ENCODE results near the gene SECTM1.

The SECTM1 gene

DNA sequence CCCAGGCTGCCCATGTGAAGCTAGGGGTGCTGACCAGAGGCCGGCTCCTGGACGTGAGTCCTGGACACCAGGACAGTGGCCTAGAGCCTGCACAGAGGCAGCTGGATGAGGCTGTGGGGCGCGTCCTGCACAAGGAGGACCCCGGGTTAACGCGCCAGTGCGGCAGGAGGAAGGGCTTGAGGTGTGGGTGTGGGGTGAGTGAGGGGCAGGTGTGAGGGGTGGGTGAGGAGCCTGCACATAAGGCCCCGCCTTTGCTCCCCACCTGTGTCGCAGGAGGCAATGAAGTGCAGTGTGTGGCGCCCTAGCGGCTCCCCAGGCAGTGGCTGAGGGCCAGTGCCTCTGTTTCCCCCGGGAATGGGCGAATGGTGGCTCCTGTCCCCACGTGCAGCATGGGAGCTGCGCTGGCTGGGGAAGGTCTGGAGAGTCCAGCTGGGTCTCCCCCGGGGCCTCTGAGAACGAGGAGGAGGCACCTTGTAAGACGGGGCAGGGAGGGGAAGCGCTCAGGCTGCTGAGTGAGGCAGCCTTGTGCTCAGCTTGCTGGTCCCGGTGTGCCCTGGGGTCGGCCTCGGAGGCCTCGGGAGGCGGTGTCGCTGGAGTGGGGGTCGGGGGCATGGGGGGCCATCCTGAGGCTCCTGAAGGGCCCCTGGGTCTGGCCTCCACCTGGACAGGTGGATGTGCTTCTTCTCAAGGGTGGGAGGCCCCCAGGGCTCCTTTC, 19.4 kb downstream of the SECTM1 start:
- DNase-seq: no peak

DNA sequence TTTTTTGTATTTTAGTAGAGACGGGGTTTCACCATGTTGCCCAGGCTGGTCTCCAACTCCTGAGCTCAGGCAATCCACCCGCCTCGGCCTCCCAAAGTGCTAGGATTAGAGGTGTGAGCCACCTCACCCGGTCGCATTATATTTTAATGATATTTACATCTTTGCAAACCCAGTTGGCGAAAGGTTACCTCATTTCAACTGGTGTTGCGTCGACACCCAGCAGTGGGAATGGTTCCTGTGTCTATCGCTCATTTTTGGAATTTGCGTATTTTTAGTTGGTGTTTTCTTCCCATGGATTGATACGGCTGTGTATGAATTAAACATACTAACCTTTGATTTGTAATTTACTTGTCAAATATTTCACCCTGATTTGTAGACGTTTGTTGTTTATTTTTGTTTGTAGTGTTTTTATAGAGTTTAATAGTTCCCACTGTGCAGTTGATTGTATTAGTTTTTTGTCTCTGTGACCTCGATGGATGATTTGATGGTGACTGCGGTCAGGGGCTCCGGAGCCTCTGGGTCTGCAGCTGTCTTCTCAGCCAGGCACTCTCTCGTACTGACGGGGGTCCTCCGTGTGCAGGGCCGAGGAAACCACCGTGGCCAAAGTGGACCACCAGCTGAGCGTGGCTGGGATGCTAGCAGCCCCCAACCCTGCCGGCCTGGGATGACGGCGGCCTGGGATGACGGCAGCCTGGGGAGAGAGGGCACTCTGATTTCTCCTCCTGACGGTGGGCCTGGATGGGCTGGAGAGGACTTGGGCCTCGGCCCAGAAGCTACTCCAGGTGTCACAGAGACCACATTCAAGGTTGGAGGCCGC, 20.2 kb downstream of the SECTM1 start:
- DNase-seq: no peak

DNA sequence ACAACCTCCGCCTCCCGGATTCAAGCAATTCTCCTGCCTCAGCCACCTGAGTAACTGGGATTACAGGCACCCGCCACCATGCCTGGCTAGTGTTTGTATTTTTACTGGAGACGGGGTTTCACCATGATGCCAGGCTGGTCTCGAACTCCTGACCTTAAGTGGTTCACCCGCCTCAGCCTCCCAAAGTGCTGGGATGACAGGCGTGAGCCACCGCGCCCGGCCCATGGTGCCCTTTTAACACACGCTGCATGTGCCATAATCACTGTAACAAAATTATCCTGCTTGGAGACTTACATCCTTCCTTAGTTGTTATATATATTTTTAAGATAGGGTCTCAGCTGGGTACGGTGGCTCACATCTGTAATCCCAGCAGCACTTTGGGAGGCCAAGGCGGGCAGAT, 21.6 kb downstream of the SECTM1 start:
- DNase-seq: no peak

DNA sequence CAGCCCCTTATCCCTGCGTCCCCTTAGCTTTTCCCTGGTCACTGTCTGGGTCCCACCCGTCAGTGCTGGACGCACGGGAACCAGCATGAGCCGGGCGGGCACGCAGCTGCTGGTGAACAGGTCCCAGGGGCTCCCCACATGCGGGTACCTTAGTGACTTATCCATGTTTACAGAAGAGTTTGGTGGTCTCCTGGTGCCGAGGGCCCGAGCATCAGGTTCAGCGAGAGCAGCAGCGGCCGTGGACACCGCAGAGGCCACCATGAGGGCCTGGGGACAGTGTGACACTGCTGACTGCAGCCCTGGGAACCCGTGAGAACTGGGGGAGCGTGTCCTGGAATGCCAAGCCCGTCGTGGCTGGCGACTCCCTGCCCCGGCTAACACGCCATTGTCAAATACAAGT, 22.7 kb downstream of the SECTM1 start:
- DNase-seq: no peak

DNA sequence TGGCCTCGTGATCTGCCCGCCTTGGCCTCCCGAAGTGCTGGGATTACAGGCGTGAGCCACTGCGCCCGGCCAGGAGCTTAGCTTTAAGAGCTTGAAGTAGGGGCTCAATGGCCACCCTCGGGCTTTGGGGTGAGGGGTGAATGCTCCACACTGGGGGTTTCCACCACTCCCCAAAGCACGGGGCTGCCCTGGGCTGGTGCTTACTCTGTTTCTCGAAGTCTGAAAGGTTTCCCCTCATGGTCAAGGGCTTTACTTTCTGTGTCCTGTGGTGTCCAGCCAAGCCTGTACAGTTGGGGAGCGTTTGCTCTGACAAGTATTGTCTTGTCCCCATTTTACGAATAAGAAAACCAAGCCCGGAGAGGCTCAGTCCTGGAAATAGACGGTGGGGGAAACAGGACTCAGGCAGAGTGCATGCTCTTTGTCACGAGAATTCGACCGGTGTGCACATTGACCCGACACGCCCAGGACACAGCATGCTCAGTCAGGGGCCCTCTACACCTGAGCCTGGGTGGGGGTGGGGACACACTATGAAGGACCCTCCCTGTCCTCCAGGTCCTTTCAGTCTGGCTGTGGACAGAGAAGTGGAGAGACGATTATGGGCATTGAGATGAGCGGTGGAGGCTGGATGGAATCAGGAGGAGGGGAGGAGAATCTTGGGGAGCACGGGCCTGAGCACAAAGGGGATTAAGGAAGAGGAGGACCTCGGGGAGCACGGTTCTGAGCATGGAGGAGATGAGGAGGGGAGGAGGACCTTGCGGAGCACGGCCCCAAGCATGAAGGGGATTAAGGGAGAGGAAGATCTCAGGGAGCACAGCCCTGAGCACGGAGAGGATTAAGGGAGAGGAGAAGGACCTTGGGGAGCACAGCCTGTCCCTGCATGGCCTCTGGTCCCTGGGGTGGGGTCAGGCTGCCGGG, 23.7 kb downstream of the SECTM1 start:
- no peak for DNase-seq

DNA sequence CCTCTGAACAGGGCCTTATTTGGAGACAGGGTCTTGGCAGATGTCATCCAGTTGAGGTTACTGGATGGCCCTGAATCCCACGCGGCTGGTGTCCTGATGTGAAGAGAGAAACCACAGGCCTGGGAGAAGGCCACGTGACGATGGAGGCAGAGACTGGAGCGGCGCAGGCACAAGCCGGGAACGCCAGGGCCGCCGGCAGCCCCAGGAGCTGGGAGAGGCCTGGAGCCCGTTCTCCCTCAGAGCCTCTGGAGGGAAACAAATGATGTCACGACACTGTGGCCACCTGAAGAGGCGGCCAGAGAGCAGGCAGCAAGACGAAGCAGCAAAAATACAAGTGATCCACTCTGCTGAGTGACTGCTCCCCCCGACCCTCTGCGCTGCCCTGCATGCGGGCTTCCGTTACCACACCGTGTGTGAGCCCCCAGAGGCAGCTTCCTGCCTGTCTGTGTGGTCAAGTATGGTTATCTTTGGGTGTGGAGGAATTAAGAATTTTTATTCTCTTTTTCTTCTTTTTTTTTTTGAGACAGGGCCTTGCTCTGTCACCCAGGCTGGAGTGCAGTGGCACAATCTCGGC, 27.8 kb downstream of the SECTM1 start:
- no peak for DNase-seq

DNA sequence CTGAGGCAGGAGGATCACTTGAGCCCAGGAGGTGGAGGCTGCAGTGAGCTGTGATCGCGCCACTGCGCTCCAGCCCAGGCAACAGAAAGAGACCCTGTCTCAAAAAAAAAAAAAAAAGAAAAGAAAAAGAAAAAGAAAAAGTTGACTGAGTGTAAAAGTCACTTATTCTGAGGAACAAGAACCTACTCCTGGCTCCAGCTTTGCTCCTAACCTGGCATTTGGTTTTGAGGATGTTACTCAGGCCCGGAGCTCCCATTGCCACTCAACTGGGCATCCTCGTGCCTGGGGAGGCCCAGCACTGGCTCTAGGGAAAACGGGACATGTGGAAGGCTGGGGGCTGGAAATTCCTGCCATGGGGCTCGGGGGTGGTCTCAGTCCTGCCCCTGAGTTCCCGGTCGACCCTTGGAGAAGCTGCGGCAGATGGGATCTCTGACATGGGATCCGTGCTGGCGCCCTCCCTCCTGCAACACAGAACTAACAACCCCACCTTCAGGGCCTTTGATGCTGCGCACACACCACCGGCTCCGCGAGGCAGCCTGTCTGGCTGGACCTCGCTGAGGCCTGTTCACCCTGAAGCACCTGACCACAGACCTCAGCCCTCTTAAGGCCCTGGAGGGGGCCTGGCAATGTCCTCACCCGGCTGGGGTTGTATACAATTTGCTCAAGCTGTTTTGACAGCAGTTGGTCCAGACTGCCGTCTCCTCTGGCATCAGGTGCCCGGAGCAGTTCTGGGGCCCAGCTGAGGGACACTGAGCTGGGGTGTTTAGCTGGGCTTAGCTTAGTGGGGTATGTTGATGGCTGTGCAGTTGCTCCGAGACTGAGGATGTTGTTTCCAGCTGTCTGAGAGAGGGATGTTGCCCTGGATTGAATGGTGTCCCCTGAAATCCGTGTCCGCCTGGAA, 28.5 kb downstream of the SECTM1 start:
- no peak for DNase-seq

DNA sequence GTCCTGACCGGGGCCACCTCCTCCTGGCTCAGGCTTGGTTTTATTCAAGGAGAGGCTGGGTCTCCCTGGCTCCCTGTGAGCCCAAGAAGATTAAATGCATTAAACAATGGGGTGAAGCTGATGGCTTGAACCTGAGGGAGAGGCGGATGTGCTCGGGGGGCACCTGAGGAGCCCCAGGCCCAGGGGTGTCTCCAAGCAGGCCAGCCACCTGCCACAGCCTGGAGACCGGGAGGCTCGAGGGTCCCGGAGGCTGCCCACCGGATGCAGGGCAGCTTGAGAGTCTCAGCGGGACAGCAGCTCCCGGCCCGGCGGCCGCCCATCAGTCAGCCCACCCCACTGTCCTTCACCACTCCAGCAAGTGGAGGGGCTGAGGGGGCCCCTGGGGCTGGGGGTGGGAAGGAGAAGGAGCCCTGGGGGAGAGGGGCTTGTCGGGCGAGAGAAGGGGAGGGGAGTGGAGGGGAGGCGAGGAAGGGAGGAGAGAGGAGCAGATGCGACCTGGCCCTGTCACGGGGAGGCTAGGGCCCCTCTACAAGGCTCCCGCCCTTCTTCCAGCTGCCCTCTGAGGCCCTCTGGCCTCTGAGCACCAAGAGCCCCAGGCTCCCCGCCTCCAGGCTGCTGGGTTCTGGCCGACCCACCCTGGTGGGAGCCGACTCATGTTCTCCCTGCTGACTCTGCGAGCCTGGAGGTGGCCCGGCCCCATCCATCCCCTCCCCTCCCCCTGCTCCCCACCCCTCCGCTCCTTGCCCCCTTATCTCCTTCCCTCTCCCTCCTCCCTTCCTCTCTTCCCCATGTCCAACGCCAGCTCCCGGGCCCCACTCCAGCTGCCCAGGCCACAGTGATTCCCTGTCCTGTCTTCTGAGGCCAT, 29.4 kb downstream of the SECTM1 start:
- DNase-seq: no peak

DNA sequence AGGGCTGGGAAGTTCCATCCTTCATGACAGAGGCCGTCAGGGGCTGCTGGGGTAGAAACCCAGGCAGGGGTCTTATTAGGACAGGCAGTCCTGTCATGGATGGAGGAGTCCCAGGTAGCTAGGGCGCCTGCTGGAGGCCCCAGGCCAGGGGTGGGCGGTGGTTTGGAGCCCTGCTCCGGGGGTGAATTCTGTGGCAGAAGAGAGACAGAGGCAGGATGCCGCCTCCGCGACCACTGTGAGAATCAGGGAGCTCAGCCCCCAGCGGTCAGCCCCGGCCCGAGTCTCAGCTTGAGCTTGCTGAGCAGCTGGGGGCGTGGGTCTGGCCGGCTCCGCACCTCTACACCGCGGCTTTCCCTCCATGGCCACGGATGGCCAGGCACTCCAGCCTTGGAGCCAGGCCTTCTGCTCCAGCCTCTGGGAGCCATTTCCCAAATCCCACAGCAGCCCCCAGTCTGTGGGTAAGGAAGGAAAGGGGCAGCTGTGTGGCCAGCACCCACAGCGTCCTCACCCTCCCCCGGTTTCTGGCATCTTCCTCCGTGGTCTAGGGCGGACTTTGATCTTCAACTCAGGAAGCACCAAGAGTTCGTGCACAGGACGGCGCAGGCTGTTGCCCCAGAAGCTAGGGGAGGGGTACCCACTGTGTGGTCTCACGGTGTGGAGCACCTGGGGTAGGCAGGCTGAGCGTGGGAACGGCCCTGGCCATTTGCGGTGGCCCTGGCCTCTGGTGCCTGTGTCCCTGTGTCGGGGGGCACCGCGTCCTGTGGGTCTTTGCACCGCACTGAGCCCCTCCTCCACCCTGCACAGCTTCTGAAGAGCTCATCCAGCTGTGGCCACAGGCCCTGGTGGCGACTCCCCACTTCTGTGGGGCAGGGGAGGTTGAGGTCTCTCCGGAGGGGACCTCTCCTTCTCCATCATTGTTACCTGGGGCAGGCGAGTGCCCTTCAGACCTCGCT, 30.3 kb downstream of the SECTM1 start:
- DNase-seq: no peak

DNA sequence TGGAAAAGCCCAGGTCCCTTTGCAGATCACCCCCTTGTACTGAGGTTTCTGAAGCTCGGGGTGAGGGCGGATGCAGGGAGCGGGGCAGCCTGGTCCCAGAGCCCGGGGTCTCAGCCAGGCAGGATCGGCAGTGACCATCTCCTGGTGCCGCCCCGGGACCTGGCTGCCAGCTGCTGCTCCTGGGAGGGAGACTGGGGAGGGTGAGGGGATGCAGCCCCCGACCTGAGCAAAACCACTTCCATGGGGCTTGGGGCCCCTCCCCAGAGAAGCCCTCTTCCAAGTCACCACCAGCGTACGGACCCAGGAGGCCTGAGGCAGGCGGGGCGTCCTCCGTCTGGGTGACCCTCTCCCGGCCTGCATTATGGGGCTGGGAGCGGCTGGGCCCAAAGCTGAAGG, 31.0 kb downstream of the SECTM1 start:
- DNase-seq: no peak

DNA sequence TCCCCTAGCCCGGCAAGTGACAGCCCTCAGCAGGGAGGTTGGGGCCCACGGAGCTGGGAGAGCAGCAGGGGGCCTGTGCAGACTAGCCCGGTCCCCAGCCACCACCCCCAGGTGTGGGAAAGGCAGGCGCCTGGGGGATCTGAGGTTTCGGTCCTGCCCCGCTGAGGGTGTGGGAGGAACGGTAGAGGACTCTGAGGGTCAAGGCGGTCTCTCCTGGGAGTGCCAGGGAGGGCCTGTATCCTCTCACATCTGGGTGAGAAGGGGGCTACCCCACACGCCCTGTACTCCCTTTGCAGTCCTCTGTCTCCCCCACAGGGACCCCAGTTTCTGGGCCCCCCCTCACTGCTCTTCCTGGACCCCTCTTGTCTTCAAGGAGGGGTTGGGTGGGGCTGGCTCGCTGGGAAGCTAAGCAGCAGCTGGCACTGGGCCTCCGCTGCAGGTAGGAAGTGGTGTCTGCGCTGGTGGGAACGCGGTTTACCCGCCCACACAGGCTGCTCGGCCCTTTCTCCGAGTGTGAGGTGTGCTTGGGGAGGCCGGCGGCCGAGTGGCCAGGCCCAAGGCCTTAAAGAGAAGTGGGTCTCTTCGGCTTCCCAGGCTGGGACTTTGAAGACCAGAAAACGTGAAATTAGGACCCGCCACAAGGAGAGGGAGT, 31.5 kb downstream of the SECTM1 start:
- DNase-seq: peak; percentile 74

DNA sequence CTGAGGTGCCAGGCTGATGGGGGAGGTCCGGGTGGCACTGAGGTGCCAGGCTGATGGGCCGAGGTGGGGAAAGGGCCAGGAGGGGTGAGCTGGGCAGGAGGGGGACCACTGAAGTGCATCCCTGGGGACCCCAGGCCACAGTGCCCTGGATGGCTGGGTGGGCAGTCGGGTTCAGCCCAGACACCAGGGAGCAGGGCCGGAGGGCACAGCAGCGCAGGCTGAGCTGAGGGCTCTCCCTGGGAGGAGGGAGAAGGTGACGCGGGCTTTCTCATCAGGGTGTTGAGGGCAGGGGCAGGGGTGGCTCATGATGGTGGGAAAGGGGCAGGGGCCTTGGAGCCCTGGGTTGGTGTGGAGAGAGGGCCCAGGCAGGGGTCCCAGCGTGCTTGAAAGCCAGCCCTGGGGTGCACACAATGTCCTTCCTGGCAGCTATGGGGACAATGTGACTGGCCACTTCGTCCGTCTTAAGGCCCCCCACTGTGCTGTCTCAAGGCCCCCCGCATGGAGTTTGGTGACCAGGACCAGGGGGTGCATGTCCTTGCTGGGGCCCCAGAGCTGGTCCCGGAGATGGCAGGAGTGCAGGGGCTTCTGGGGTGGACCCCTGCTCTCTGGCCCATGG, 32.2 kb downstream of the SECTM1 start:
- no peak for DNase-seq

DNA sequence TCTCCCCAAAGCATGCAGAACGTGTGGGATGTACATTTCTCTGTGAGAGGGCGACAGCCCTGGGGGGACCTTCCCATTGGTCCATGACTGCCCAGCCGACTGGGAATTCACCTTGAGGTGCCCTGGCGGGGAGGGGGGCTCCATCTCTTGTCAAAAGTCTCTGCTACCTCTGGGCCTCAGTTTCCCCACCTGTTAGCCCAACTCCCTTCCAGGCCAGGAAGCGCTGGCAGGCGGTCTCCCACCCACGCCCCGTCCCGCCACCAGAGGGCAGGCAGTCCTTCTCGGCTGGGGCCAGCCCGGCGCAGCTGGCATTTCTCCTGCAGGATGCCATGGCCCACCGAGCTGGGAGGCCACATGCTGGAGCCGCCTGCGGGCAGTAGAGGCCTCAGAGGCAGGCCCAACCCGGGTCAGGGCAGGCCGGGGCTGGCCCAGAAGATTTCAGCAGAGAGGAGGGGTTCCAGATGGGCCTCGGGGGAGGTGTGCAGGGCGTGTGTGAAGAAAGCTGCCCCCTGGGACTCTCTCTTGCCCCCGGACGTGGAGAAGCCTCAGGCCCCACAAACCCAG, 32.8 kb downstream of the SECTM1 start:
- peak; percentile 71 for DNase-seq

DNA sequence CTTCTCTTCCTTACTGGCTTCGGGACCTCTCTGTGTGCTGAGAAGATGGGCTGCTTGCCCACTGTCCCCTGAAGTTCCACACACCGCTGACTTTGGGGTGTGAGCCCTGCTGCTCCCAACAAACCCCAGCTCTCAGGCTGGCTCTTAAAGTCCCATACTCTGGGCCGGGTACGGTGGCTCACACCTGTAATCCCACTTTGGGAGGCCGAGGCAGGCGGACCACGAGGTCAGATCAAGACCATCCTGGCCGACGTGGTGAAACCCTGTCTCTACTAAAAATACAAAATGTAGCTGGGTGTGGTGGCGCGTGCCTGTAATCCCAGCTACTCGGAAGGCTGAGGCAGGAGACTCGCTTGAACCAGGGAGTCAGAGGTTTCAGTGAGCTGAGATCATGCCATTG, 33.3 kb downstream of the SECTM1 start:
- DNase-seq: no peak

DNA sequence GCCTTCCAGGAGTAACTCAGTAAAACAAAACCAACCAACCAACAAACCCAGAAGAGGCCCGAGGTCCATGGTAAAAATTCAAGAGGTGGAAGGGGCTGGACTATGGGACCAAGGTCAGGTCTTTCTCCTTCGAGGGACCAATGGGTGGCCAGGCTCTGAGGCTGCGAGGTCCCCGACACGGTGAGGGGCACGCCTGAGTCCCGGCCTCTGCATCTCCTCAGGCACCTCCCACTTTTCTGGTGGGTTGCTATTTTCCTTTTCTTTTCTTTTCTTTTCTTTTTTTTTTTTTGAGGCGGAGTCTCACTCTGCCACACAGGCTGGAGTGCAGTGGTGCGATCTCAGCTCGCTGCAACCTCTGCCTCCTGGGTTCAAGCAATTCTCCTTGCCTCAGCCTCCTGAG, 34.1 kb downstream of the SECTM1 start:
- no peak for DNase-seq

DNA sequence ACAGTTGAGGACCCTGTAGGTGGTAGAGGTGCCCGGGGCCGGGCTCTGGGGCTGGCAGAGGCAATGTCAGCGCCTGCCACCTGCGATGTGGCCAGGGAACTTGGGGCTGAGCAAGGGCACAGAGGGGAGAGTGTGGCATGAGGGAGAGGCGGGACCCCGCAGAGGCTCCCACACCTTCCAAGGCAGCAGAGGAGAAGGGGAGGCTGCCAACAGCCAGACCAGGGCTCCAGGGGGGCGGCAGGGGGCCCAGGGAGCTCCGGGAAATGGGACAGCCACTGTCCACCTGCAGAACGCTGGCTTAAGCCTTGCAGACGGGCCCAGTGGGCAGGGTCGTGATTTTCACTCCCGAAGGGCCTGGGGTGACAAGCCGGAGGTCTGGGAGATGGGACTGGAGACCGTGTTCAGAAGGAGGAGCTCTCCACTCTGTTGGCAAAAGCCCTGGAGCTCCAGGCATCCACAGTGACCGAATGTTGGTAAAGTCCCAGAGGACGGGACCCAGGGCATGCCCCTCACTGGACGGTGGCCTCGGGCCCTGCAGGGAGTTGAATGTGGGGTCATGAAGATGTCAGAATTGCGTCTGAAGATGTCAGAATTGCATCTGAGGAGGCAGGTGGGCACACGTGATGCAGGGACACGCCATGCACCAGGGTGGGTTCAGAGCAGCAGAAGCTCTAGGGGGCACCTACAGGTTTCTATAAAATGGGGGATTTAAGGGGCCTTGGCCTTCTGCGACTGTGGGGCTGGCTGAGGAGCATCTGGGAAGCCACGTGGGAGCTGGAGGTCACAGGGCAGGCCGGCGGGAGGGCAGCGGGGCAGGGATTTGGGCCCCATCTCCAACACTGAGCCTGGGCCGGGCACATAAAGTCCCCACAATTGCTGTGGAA, 34.8 kb downstream of the SECTM1 start:
- no peak for DNase-seq

All from activated CD4-positive, CD25-positive, alpha-beta regulatory T cell treated with anti-CD3 and anti-CD28 coated beads, Interleukin-2, amount 50 U/mL, for 72 hours (primary cell).